Measurements from ENCODE around the gene APBB2.

GRCh38 chr4:40838742-40839141, 375.6 kb downstream of the APBB2 start:
- TF ChIP-seq EZH2 (IDR thresholded peaks at IDR 0.05; ENCODE audit: insufficient read depth, poor library complexity, severe bottlenecking) (no peak), EZH2phosphoT487 (IDR thresholded peaks at IDR 0.05; ENCODE audit: insufficient read depth, low read depth) (no peak)
